HEK293T (cell line): ENCODE data around the gene KCNQ5.
"Not testable (repeated sequence)": the region's sequence is repeated elsewhere in the genome, so short reads cannot be mapped to it uniquely, and the experiment has no call there.

ENCODE experiments used
- CTCF ChIA-PET: fragments of 350-600 bp; formaldehyde crosslinking; extraction: SDS; loops from one replicate; lab custom pipeline; 2021; ENCODE audit warnings: antibody characterized with exemption, inconsistent platforms; lab: Yijun Ruan, JAX
- POLR2A ChIA-PET: fragments of 350-600 bp; formaldehyde crosslinking; extraction: SDS; loops from one replicate; lab custom pipeline; 2020; ENCODE audit warnings: antibody characterized with exemption, inconsistent platforms; lab: Yijun Ruan, JAX
- DNase-seq: peaks from one replicate; pipeline ENCODE4 v3.0.0; 2012; ENCODE audit warnings: mixed read lengths; ENCODE audit errors: extremely low spot score
- ARNT ChIP-seq: fragments of 450-650 bp; IDR thresholded peaks from 2 replicates; pipeline ENCODE4 v1.6.1; 2017; ENCODE audit warnings: mild to moderate bottlenecking
- BHLHE40 ChIP-seq: fragments of 450-650 bp; IDR thresholded peaks from 2 replicates; pipeline ENCODE4 v1.6.1; 2016; ENCODE audit warnings: mild to moderate bottlenecking, moderate library complexity, borderline replicate concordance
- CTBP1 ChIP-seq: fragments of 450-650 bp; IDR thresholded peaks from 2 replicates; pipeline ENCODE4 v1.6.1; 2016; ENCODE audit warnings: borderline replicate concordance
- ELF4 ChIP-seq: fragments of 450-650 bp; IDR thresholded peaks from 2 replicates; pipeline ENCODE4 v1.6.1; 2017; ENCODE audit warnings: antibody characterized with exemption
- FOXA1 ChIP-seq: fragments of 450-650 bp; IDR thresholded peaks from 2 replicates; pipeline ENCODE4 v1.6.1; 2016; ENCODE audit warnings: mild to moderate bottlenecking
- FOXK2 ChIP-seq: fragments of 450-650 bp; IDR thresholded peaks from 2 replicates; pipeline ENCODE4 v1.6.1; 2016; ENCODE audit warnings: mild to moderate bottlenecking
- FOXM1 ChIP-seq: fragments of 450-650 bp; IDR thresholded peaks from 2 replicates; pipeline ENCODE4 v1.6.1; 2017; ENCODE audit warnings: mild to moderate bottlenecking, borderline replicate concordance
- HDGF ChIP-seq: fragments of 450-650 bp; IDR thresholded peaks from 2 replicates; pipeline ENCODE4 v1.6.1; 2017; ENCODE audit warnings: antibody characterized with exemption, borderline replicate concordance
- L3MBTL2 ChIP-seq: fragments of 450-650 bp; conservative IDR thresholded peaks from 2 replicates; pipeline ENCODE4 v1.6.1; 2016; ENCODE audit warnings: mild to moderate bottlenecking
- LEF1 ChIP-seq: fragments of 450-650 bp; IDR thresholded peaks from 2 replicates; pipeline ENCODE4 v1.6.1; 2017; ENCODE audit warnings: mild to moderate bottlenecking, borderline replicate concordance
- NFRKB ChIP-seq: fragments of 450-650 bp; IDR thresholded peaks from 2 replicates; pipeline ENCODE4 v1.6.1; 2016; ENCODE audit warnings: mild to moderate bottlenecking, moderate library complexity
- PKNOX1 ChIP-seq: fragments of 450-650 bp; IDR thresholded peaks from 2 replicates; pipeline ENCODE4 v1.6.1; 2016
- SP1 ChIP-seq: fragments of 450-650 bp; IDR thresholded peaks from 2 replicates; pipeline ENCODE4 v1.6.1; 2017
- SUZ12 ChIP-seq: fragments of 450-650 bp; IDR thresholded peaks from 2 replicates; pipeline ENCODE4 v1.6.1; 2016; ENCODE audit warnings: mild to moderate bottlenecking
- TARDBP ChIP-seq: fragments of 450-650 bp; IDR thresholded peaks from 2 replicates; pipeline ENCODE4 v1.6.1; 2016
- ZNF384 ChIP-seq: fragments of 450-650 bp; IDR thresholded peaks from 2 replicates; pipeline ENCODE4 v1.6.1; 2016

KCNQ5 gene

GRCh38 chr6:72976484-72976883, 354.6 kb downstream of the KCNQ5 start:
- no peak for DNase-seq

GRCh38 chr6:72977114-72977513, 355.2 kb downstream of the KCNQ5 start:
- ChIA-PET POLR2A (no interaction called here), CTCF (no interaction called here)
- no peak for DNase-seq
- no peak for TF ChIP-seq NFRKB
- TF ChIP-seq SP1 = no peak
- TF ChIP-seq SUZ12 = no peak
- no peak for TF ChIP-seq LEF1
- TF ChIP-seq ZNF384 = no peak
- TF ChIP-seq FOXM1 = no peak
- no peak for TF ChIP-seq FOXA1
- no peak for TF ChIP-seq ARNT
- TF ChIP-seq HDGF = no peak
- no peak for TF ChIP-seq ELF4
- TF ChIP-seq PKNOX1 = no peak
- no peak for TF ChIP-seq BHLHE40

More at GRCh38 chr6:72976484-72976883, 354.6 kb downstream of the KCNQ5 start:
- no peak for TF ChIP-seq ELF4
- TF ChIP-seq SP1 = no peak
- no peak for TF ChIP-seq CTBP1
- no peak for TF ChIP-seq FOXM1
- ChIA-PET CTCF (no interaction called here), POLR2A (no interaction called here)

GRCh38 chr6:72978808-72979207, 356.9 kb downstream of the KCNQ5 start:
- POLR2A ChIA-PET, DNase-seq, CTCF ChIA-PET: not testable (repeated sequence)

- CTCF ChIA-PET, POLR2A ChIA-PET, DNase-seq: not testable (repeated sequence)
Measured at GRCh38 chr6:72984189-72984831, 362.4 kb downstream of the KCNQ5 start.

GRCh38 chr6:72984981-72985665, 363.3 kb downstream of the KCNQ5 start:
- TF ChIP-seq HDGF = no peak
- no peak for TF ChIP-seq L3MBTL2
- no peak for TF ChIP-seq NFRKB
- TF ChIP-seq SP1 = no peak
- TF ChIP-seq CTBP1 = no peak
- no peak for TF ChIP-seq ZNF384
- no peak for TF ChIP-seq FOXK2
- TF ChIP-seq PKNOX1 = no peak
- no peak for TF ChIP-seq ELF4
- TF ChIP-seq TARDBP = no peak
- TF ChIP-seq LEF1 = no peak
- no peak for TF ChIP-seq FOXM1
- no peak for TF ChIP-seq SUZ12
- TF ChIP-seq ARNT = no peak
- no peak for TF ChIP-seq BHLHE40
- TF ChIP-seq FOXA1 = no peak
- CTCF ChIA-PET = no interaction called here
- POLR2A ChIA-PET = no interaction called here
- no peak for DNase-seq

GRCh38 chr6:72987301-72987700, 365.4 kb downstream of the KCNQ5 start:
- no peak for DNase-seq
- POLR2A ChIA-PET = no interaction called here
- CTCF ChIA-PET = no interaction called here
- TF ChIP-seq ZNF384 (no peak), NFRKB (no peak), PKNOX1 (no peak), TARDBP (no peak), L3MBTL2 (no peak), CTBP1 (no peak), FOXA1 (no peak), HDGF (no peak), FOXK2 (no peak), FOXM1 (no peak), SP1 (no peak), ELF4 (no peak), SUZ12 (no peak), LEF1 (no peak), ARNT (no peak), BHLHE40 (no peak)

- no peak for DNase-seq
- TF ChIP-seq CTBP1 = no peak
- TF ChIP-seq L3MBTL2 = no peak
- TF ChIP-seq BHLHE40 = no peak
- TF ChIP-seq HDGF = no peak
- no peak for TF ChIP-seq ELF4
- TF ChIP-seq LEF1 = no peak
- TF ChIP-seq FOXK2 = no peak
- no peak for TF ChIP-seq PKNOX1
- POLR2A ChIA-PET = no interaction called here
- CTCF ChIA-PET = no interaction called here
Measured at GRCh38 chr6:72999995-73000394, 378.1 kb downstream of the KCNQ5 start.
